Glomerular visceral epithelial cell (primary cell): ENCODE data around the gene CEMIP2.

ENCODE experiments used
- DNase-seq: peaks from one replicate; pipeline ENCODE4 v3.0.0-alpha.2; 2016; ENCODE audit errors: extremely low spot score

Gene CEMIP2

DNA sequence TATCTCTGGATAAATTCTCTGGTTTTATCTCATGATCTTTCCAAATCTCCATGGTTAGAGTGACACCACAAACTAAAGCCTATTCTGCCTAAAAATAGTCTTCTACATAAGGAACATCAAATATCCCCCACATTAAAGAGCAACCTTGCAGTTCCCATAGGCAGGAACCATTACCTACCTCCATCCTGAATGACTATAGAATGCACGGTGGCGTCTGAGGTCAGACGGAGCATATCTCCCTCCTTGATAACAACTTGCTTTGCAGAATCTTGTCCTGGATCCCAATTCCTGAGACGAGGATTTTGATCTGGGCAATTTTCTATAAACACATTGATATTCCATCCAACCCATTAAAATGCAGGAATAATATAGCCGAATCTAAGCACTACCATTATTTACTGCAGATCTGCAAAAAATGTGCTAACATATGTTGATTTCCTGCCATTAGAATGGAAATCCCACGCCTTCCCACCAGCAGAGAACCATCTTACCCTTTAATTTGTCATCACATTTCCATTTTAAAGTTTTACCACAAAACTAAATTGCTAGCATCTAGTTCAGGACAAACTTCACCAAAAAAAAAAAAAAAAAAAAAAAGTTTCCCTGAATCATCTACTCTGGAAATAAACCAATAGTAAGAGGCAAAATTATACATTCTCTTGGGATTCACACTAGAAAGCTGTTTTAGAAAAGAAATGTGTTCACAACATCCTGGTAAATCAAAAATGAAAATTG is 22.1 kb downstream of the CEMIP2 start:
- no peak for DNase-seq

DNA sequence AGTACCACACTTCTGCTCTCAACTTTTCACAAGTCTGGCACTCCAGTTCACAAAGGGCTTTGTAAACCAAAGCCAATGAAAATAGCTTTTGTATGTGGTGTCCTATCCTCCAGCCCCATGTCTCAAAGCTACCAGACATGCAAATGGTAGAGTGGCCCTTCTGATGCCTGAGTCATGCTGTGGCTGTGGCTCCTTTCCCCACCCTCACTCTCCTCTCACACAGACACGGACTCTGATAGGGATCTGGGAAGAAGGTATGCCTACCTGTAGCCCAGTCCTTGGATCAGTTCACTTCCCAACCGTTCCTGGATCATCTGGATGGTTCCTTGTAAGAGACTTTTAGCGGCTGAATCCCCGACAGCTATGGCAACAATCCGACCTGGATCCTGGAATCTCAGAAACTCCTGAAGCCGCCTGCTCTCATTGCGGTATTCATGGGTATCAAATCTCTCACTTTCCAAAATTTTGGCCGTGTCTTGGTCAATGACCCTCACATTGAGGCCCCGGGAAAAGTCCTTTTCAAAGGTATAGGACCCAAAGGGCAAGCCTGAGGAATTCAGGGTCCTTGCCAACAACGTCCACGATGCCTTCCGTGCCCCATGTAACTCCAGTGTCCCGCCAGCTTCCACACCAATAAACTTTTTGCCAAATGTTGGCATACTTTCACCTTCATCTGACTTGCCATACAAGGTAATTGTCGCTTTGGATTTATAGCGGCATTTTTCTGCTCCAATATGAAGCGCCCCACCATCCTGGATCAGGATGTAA is 23.4 kb downstream of the CEMIP2 start:
- no peak for DNase-seq

DNA sequence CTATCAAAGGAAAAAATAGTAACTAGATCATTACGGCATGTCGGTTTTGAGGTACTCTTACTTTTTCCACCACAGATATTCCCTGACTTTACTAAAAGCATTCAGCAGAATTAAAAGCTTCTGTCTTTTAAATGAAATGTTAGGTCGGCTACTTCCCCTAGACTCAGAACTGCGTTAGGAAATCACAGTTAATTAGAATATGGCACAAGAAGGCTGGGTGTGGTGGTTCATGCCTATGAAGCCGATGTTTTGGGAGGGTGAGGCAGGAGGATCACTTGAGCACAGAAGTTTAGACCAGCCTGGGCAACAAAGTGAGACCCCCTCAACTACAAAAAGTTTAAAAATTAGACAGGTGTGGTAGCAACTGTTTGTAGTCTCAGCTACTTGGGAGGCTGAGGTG is 24.4 kb downstream of the CEMIP2 start:
- no peak for DNase-seq

DNA sequence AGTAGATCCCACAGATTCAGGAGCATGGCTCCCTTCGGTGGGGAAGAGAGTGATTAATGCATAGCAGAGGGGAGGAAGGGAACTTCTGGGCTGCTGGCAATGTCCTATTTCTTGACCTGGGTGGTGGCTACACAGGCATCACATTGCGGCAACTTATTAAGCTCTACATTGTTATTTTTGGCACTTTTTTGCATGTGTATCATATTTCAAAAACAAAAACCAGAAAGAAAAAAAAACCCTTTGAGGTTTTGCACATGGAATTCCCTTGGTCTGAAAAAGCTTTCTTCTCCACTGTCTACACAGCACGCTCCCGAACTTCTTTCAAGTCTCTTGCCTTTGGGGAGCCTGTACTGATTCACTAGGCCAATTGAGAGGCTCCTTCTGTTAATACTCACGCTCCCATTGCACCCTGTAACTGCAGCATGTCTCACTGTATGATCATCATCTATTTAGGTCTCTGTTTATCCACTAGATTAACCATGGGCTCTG is 25.1 kb downstream of the CEMIP2 start:
- DNase-seq, result no peak

DNA sequence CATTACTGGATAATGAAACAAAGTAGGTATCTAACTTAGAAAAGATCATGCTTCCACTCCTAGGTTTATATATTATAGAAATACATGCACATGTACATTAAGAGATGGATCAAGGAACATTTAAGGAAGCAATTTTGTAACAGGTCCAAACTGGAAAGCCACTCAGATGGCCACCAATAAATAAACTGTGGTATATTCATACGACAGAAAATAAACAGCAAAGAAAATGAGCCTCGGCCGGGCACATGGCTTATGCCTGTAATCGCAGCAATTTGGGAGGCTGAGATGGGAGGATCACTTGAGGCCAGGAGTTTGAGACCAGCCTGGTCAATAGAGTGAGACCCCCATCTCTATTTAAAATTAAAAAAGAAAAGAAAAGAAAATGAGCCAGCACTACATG is 25.6 kb downstream of the CEMIP2 start:
- no peak for DNase-seq

DNA sequence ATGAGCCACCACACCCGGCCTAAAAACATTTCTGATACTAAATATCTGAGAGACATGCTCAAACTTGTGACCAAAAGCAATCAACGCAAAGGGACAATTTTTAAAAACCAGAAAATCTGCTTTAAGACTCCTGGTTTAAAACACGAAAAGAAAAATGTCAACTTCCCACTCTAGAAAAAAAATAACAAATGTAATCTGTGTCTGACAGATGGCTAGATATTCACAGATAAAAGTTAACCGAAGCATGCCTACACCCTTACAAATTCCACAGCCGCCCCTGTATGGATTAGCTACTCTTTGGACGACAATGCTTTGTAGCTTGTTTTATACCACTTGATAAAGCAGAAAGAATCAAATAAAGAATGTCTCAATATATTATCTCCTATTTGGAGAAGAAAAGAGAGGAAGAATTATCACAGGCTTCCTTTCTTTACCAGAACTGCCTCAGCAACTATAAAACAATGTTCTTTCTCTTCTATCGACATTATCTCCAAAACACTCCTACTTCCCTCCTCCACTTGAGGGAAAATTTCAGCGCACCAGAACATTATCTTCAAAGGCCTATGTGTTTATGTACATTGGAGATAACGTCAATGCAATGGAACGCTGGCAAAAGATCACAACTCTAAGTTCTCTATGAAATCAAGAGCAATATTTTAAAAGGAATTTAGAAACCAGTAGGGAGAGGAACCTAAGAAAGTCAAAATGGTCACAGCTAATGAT is 26.2 kb downstream of the CEMIP2 start:
- DNase-seq, result no peak

DNA sequence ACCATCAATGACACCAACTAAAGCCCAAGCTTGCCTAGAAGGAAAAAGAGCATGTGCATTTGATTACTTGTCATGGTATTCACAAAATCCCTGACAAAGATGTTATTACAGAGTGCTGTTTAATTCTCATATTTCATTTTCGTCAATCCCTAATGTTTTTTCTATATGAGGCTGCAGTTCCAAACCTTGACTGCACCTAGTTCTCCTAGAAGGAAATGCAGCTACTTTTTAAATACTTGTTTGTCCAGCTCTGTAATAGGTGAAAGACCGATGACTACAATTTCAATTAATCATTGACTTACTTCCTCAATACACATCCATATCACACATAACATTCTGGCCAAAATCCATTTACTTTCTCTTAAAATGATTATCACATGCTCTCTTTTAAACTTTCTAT is 28.1 kb downstream of the CEMIP2 start:
- DNase-seq, result no peak

DNA sequence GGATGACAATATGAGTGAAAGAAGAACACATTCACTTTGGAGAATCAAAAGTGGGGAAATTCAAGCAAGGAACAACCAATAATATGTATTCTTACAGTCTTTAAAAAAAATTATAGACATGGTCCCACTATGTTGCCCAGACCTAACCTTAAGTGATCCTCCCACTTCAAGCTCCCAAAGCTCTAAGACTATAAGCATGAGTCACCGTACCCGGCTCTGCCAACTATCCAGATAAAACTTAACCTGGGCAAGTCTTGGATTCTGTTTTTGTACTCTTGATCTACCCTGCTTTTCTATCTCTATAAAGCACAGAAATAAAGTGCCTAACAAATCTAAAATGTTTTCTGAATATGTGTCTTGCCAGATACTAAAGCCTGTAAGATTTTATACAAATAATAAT is 30.9 kb downstream of the CEMIP2 start:
- DNase-seq, result no peak

DNA sequence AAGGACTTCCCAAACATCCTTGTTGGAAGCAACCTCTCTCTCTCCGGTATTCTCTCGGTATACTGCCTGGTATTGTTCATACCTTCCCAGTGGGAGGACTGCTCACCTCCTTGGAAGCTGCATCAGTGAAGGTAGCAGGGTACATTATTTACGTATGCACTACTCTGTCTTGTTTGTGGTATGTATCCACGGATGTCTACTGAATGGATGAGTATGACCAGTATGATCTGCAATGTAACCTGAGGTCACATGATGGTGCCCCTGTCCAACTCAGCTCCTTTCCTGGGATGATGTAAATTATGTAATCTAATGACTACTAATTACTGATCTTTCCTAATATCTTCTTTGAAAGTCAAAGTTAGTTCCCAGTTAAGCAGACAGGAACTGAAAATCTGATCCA is 32.1 kb downstream of the CEMIP2 start:
- no peak for DNase-seq

DNA sequence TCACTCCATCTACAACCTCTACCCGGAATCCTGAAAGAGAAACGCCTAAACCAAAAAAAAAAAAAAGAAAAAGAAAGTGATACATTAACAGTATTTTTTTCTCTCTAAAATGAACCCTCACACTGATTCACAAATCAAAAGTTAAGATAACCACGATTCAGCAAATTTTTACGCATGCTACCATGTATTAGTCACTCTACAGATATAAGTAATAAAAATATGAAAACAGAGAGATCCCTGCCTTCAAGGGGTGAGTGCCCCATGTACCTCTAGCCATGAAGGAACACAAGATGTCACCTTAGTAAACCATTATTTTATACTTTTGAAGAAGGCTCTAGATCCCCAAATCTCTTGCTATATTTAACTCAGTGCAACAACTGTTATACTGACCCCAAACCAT is 33.4 kb downstream of the CEMIP2 start:
- no peak for DNase-seq

DNA sequence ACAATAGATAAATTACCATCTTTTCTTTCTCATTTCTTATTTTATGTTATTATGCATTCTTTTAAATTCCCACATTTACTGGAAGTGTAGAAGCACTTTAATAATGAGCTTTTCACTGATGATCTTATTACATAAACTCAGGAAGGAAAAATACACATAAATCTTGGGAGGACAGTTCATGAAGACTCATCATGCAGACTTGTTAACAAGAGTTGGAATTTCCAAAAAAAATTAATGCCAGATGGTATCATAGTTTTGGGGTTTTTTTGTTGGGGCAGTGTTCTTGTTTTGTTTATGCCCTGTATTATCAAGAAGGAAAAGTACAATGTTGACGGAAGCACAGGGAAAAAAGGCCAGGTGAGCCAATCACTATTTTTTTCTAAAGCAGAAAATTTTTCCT is 35.1 kb downstream of the CEMIP2 start:
- DNase-seq, result no peak

DNA sequence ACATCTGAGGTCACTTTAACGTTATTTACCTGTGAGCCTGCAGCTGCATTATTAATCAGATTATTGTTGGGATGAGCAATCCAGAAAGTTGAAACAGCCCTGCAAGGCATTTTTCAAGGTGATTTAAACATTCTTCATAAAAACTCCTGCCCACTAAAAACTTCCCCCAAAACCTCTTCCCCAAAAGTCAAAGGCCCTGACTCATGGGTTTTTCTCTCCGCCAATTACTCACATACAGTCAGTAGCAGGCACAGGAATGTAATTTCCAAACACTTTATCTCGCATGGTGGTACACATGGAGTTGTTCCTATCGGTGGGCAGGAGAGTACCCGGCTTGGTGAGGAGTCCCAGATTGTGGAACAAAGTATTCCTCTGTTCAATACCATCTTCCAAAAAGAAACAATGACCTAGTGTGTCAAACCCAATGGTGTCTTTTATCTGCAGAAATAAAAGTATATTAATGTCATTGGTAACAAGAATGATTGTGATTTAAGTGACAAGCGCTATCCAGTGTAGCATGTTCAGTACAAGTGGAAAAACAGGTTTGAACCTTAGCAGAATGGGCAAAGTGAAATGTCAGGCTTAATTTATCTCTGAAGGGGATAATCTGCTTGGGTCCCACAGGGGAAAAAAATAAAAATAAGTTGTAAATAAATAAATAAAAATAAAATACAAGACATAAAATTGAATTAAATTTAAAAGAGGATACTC is 38.3 kb downstream of the CEMIP2 start:
- no peak for DNase-seq

DNA sequence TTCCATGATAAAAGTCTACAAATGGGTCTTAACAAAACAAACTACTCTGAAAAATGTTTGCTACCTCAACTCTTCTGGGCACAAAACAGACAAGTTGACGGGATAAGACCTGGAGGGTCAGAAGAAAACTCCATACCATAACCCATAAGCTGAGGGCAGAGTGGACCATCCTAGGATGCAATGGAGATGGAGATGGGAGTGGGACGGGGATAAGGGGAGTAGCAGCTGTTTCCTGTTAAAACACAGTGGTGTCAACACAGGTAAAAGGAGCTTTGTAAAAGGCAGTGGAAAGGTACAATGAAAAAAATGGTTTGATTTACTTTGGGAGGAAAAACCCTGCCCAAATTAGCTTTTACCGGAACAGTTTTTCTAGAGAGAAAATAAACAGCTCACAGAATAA is 41.6 kb downstream of the CEMIP2 start:
- no peak for DNase-seq

DNA sequence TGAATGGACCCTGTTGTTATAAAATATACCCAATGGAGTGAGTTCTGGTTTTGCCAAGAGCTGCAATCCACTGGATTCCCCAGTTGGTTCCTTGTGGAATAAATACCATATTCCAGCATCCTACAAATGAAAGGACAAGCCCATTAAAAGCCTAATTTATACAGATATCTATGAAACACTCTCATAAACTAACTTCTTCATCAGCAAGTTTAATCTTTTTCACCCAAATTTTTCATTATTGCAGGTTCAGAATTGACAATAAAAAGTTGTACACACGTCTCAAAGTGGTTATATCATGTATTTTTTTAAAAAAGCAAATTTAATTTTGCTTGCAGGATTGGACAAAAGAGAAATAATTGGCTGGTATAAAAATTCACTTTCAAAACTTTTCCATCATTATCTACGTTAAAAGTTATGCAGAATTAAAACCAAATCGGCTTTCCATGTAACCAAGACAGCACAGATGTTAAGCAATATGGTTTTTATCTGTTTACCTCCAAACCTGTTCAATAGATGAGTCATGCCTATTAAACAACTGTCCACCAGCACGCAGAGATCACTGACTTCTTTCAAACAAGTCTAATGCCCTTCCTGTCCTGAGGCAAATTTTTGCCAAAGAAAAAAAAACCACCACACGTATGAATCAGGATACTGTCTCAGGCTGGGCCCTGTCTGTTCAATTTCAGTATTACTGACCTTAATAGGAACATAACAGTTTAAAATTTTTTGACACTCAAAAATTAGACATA is 42.5 kb downstream of the CEMIP2 start:
- peak; percentile 55 for DNase-seq

DNA sequence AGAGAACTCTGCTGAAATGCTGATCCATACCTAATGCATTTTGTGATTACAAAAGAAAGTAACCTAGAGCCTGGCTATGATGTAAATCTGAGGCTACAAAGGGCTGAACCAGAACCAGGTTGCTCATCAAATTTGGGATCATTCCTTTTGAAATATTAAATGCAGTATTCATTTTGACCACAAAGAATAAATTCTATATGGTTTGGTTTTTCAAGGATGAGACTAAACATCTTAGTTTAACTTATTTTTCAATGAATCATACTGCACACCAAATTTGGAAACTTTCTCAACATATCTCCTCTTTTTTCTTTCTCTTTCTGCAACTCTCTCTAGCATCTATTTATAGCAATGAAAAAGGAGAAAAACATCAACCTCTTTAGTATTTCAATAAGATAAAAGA is 46.5 kb downstream of the CEMIP2 start:
- DNase-seq, result no peak

DNA sequence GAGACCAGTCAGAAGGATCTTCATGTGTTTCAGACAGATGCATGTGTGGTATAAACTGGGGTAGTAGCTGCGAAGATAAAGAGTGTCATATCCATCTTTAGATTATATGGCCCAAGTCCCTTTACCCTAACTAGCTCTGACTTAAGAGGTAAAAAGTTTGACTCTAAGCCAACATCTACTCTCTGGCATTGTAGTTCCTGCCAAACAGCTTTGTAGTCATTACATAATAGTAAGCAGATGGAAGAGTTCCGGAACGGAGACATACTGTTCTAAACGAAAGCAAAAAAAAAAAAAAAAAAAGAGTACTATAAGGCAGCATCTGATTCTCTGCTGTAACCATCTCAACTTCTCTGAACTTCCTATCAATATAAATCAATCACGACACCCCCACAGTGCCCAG is 48.8 kb downstream of the CEMIP2 start:
- no peak for DNase-seq

DNA sequence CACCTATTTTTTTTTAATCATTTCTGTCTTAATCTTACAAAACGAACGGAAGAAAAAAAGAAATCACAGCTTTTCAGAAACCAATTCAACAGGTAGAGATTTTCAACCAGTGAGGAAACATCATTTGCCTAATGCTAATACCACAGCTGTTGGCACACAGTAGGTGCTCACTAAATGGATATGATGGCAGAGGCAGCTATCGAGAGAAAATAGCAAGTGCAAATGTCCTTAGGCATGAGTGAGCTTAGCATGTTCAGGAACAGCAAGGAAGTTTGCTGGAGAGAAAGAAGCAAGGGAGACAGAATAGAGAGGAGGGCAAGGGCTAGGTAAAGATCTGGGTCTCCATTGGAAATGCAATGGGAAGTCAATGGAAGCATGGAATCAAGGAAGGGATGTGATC is 49.2 kb downstream of the CEMIP2 start:
- no peak for DNase-seq

DNA sequence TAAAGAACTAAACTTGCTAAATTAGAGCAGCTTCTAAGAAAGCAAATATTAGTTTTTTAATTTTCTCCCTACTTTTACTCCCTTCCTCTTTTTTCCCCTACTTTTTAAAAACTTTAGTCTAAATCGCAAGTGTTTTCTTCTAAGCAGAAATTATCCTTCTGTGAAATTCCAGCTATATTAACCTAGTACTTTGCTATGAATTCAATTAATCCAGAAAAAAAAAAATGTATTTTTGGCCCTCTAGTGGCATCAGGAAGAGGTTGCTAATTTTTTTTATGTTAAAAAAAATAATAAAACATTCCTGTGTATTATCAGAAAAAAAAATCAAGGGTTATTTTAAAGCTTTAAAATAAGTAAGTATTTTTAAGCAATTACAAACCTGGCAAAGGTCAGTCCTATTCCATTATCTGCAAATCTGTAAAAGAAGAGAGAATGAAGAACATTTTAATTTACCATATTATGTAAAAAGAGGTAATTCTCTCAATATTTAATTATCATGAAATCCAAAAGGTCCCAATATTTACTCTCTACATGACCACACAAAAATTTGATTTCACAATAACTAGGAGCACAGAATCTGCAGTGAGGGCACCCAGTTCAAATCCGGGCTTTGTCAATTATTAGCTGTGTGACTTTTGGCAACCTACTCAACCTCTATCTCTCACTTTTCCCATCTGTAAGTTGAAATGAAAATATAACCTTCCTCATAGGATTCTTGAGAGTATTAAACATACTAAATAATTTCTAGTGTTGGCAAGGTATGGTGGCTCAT is 52.0 kb downstream of the CEMIP2 start:
- no peak for DNase-seq

DNA sequence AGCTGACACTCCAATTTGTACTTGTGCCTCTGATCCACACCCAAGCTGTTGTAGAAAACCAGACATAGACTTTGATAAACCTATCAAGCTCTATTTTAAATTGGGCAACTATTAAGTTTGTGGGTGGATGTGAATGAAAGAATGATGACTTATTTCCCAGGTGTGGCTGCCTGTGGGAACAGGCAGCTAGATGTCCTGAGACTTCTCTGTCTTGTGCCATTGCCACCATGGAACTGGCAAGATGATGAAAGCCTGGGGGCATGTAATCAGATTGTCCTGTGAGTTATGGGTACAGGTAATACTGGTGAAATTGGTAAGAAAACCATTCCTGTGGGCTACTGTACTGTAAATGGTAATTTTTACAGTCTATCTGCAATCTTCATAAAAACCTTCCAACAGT is 57.5 kb downstream of the CEMIP2 start:
- DNase-seq, result no peak

DNA sequence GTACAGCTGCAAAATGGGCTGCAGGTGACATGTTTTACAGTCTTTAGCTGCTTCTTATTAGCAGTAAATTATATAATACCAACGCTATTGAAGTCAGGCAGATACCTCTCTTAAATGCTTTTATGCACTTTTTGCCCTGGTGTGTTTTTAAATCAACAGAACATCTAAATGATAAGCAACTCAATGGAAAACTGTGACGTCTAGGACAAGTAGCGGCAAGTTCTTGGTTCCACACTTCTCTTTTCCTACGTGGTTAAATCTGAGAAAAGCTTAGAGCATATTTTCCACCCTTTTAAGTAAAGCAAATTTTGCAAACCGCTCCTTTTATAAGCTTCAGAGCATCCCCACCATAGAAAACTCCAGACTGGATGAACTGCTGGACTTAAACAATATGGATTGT is 58.1 kb downstream of the CEMIP2 start:
- no peak for DNase-seq

DNA sequence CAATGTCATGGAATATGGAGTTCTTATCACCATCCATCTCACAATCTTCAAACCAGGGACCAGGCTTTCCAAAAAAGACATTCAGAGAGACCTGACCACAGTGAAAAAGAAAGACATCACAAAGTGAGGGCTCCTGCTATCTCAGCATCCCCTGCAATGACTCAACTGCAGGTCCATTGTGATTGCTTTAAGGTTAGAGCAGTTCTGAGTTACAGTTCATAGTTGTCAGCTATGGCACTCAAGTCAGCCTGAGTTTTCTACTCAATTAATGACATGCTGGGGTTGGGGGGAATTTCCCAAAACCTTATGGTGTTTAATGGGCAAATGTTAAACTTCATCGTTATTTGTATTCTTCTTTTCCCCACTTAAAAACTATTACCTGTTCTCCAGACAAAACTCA is 58.9 kb downstream of the CEMIP2 start:
- no peak for DNase-seq
